Neural cell (in vitro differentiated cells): ENCODE results near the gene FLVCR1. TPM values are rescaled to one million over a fixed set of nuclear protein-coding genes. Genes with fewer than 3 reads are reported as not detected.

Experiments
- H2AFZ ChIP-seq: fragments of 200-600, 300-800 bp; sonication (generic), shearing (Covaris generic); 2 replicates; pipeline ENCODE4 v1.6.0; 2014; ENCODE audit warnings: low read depth, mild to moderate bottlenecking, antibody characterized with exemption, low read length, moderate library complexity
- H3F3A ChIP-seq: fragments of 200-600 bp; shearing (Covaris generic); 2 replicates; pipeline ENCODE4 v1.6.1; 2016; ENCODE audit warnings: mild to moderate bottlenecking, moderate library complexity, mixed read lengths, antibody characterized with exemption, low read length; ENCODE audit not compliant: insufficient read depth, poor library complexity, severe bottlenecking
- H3K27ac ChIP-seq: fragments of 200-600, 300-800 bp; sonication (generic), shearing (Covaris generic); 2 replicates; pipeline ENCODE4 v1.5.1; 2014; ENCODE audit warnings: mild to moderate bottlenecking, low read length, moderate library complexity
- H3K27me3 ChIP-seq: fragments of 300-800, 200-600 bp; sonication (generic), shearing (Covaris generic); 2 replicates; pipeline ENCODE4 v1.6.0; 2014; ENCODE audit warnings: mild to moderate bottlenecking, low read depth, low read length, moderate library complexity; ENCODE audit not compliant: insufficient read depth
- H3K36me3 ChIP-seq: fragments of 300-800, 200-600 bp; sonication (generic), shearing (Covaris generic); 2 replicates; pipeline ENCODE4 v1.5.1; 2014; ENCODE audit warnings: mild to moderate bottlenecking, antibody characterized with exemption, low read length, moderate library complexity; ENCODE audit not compliant: insufficient read depth
- H3K4me2 ChIP-seq: fragments of 300-800, 200-600 bp; sonication (generic), shearing (Covaris generic); 2 replicates; pipeline ENCODE4 v1.6.0; 2014; ENCODE audit warnings: mild to moderate bottlenecking, low read length
- H3K4me3 ChIP-seq: fragments of 300-800, 200-600 bp; sonication (generic), shearing (Covaris generic); 2 replicates; pipeline ENCODE4 v1.5.1; 2014; ENCODE audit warnings: mild to moderate bottlenecking, low read length, moderate library complexity
- H3K79me2 ChIP-seq: fragments of 200-600 bp; shearing (Covaris generic); replicated peaks from 2 replicates; pipeline ENCODE4 v1.6.0; 2014; ENCODE audit warnings: mild to moderate bottlenecking, low read length, moderate library complexity; ENCODE audit not compliant: insufficient read depth
- H3K9ac ChIP-seq: fragments of 300-800, 200-600 bp; sonication (generic), shearing (Covaris generic); 2 replicates; pipeline ENCODE4 v1.6.1; 2016; ENCODE audit warnings: mild to moderate bottlenecking, low read length, mixed read lengths
- H3K9me2 ChIP-seq: fragments of 200-600 bp; shearing (Covaris generic); 2 replicates; pipeline ENCODE4 v1.6.1; 2016; ENCODE audit warnings: mild to moderate bottlenecking, low read length, mixed read lengths; ENCODE audit not compliant: insufficient read depth
- H3K9me3 ChIP-seq: fragments of 200-600, 300-800 bp; sonication (generic), shearing (Covaris generic); 2 replicates; pipeline ENCODE4 v1.6.1; 2016; ENCODE audit warnings: mild to moderate bottlenecking, mixed run types, low read length, moderate library complexity, mixed read lengths
- H4K20me1 ChIP-seq: fragments of 200-600 bp; shearing (Covaris generic); 2 replicates; pipeline ENCODE4 v1.6.1; 2016; ENCODE audit warnings: mild to moderate bottlenecking, mixed run types; ENCODE audit not compliant: insufficient read depth
- EP300 ChIP-seq: fragments of 450-650 bp; conservative IDR thresholded peaks from 2 replicates; pipeline ENCODE4 v1.6.1; 2014; ENCODE audit warnings: antibody characterized with exemption, mild to moderate bottlenecking, moderate library complexity; ENCODE audit not compliant: poor library complexity, severe bottlenecking
- EZH2 ChIP-seq: fragments of 200-600, 300-800 bp; shearing (Covaris generic), sonication (generic); IDR thresholded peaks from 2 replicates; pipeline ENCODE4 v1.6.1; 2014; ENCODE audit warnings: antibody characterized with exemption, low read length, borderline replicate concordance, mild to moderate bottlenecking; ENCODE audit not compliant: insufficient read depth, poor library complexity, severe bottlenecking
- MXI1 ChIP-seq: fragments of 450-650 bp; conservative IDR thresholded peaks from 2 replicates; pipeline ENCODE4 v1.6.1; 2014; ENCODE audit warnings: antibody characterized with exemption, mild to moderate bottlenecking; ENCODE audit not compliant: poor library complexity, severe bottlenecking
- POLR2AphosphoS5 ChIP-seq: IDR thresholded peaks from 2 replicates; pipeline ENCODE4 v1.6.1; 2012
- RAD21 ChIP-seq: fragments of 450-650 bp; conservative IDR thresholded peaks from 2 replicates; pipeline ENCODE4 v1.6.1; 2014; ENCODE audit warnings: antibody characterized with exemption, mild to moderate bottlenecking, moderate library complexity
- SMC3 ChIP-seq: fragments of 450-650 bp; conservative IDR thresholded peaks from 2 replicates; pipeline ENCODE4 v1.6.1; 2014; ENCODE audit warnings: antibody characterized with exemption, mild to moderate bottlenecking, moderate library complexity; ENCODE audit not compliant: poor library complexity
- TAF1 ChIP-seq: IDR thresholded peaks from 2 replicates; pipeline ENCODE4 v1.6.1; 2012; ENCODE audit warnings: low read depth
- polyA plus RNA-seq: library from polyadenylated mRNA; depleted of rRNA; stranded (reverse); fragments of >200 nt; gene quantifications from 2 replicates; pipeline ENCODE4 v1.2.3, GENCODE V29; 2014
- TF ChIP-seq, protein P1 (sequence below): fragments of 450-650 bp; IDR thresholded peaks from 2 replicates; pipeline ENCODE4 v1.5.1; 2014; ENCODE audit warnings: antibody characterized with exemption, mild to moderate bottlenecking, moderate library complexity; ENCODE audit not compliant: poor library complexity, severe bottlenecking
- TF ChIP-seq, protein P2 (sequence below): IDR thresholded peaks from 2 replicates; pipeline ENCODE4 v1.6.1; 2012; ENCODE audit warnings: borderline replicate concordance

Gene FLVCR1
- polyA plus RNA-seq, 1 donor from 2014 or later: 37.8 TPM

DNA sequence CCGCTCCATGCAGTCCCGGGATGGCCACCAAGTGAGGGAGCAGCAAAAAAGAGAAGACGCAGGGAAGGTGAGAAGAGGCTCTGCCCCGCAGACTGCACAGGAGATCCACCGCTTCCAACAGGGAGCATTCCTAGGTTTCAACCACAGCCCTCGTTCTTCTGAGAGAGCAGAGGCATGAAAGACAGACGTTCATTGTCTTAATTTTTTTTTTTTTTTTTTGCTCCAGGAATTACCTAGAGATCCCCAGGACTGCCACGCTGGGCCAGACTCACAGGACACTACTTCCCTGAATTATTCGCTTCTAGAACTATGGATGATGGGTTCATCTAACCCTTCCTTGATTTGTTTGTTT is 59.0 kb downstream of the FLVCR1 start (continued):
- TF ChIP-seq SMC3: no peak

DNA sequence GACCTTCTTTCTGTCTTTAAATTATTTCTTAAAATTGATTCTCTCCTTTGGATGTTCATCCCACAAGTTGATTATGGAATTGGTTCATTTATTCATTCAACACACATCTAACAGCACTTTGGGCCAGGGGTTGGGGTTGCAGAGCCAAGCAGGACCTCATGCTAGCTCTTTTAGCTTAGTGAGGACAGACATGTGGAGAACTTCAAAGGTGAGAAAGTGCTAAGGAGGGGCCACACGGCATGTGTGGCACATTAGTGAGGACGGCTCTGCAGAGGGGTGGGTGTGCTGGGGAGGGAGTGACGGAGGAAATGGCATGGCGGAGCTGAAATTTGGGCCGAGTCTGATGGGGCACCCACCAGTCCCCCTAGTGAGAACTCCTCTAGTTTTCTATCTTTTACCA is 59.8 kb downstream of the FLVCR1 start:
- Histone ChIP-seq H3K9me2 (no peaks in the 10 kb centered on the region), H3K79me2 (no peaks in the 10 kb centered on the region), H3K9ac (no peak overlapping the region), H3K4me2 (no peak overlapping the region), H3K9me3 (no peaks in the 10 kb centered on the region), H3K27me3 (no peaks in the 10 kb centered on the region), H4K20me1 (no peaks in the 10 kb centered on the region), H2AFZ (no peak overlapping the region), H3F3A (no peaks in the 10 kb centered on the region), H3K27ac (no peak overlapping the region), H3K36me3 (no peaks in the 10 kb centered on the region), H3K4me3 (no peak overlapping the region)
- no peak for TF ChIP-seq RAD21

DNA sequence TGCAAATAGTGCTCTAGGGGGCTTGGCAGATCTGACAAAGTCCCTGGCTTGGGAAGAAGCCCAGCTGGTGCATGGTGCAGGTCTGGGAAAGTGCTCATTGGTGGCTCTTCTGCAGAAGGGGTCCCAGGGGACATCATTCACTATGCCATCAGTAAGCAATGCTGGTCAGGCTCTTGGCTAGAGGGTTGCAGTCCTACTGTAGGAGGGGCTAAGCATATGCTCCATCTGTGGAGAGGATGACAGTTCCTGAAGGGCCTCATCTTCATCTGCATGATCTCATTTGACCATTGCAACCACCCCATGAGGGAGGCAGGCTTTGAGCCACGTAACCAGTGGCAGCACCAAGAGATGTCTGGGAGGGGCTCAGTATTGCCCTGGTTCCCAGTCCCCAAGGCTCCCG is 60.7 kb downstream of the FLVCR1 start:
- Histone ChIP-seq H3K4me2 (no peak overlapping the region), H4K20me1 (no peaks in the 10 kb centered on the region), H3F3A (no peaks in the 10 kb centered on the region), H3K27ac (no peak overlapping the region), H3K9ac (no peak overlapping the region), H3K27me3 (no peaks in the 10 kb centered on the region), H3K36me3 (no peaks in the 10 kb centered on the region), H2AFZ (no peak overlapping the region), H3K9me3 (no peaks in the 10 kb centered on the region), H3K79me2 (no peaks in the 10 kb centered on the region), H3K9me2 (no peaks in the 10 kb centered on the region), H3K4me3 (no peak overlapping the region)
- TF ChIP-seq, protein P1, sequence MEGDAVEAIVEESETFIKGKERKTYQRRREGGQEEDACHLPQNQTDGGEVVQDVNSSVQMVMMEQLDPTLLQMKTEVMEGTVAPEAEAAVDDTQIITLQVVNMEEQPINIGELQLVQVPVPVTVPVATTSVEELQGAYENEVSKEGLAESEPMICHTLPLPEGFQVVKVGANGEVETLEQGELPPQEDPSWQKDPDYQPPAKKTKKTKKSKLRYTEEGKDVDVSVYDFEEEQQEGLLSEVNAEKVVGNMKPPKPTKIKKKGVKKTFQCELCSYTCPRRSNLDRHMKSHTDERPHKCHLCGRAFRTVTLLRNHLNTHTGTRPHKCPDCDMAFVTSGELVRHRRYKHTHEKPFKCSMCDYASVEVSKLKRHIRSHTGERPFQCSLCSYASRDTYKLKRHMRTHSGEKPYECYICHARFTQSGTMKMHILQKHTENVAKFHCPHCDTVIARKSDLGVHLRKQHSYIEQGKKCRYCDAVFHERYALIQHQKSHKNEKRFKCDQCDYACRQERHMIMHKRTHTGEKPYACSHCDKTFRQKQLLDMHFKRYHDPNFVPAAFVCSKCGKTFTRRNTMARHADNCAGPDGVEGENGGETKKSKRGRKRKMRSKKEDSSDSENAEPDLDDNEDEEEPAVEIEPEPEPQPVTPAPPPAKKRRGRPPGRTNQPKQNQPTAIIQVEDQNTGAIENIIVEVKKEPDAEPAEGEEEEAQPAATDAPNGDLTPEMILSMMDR: no peak
- TF ChIP-seq SMC3 (no peak), TAF1 (no peak), RAD21 (no peak), EP300 (no peak), MXI1 (no peak), POLR2AphosphoS5 (no peak), EZH2 (no peak)
- TF ChIP-seq, protein P2, sequence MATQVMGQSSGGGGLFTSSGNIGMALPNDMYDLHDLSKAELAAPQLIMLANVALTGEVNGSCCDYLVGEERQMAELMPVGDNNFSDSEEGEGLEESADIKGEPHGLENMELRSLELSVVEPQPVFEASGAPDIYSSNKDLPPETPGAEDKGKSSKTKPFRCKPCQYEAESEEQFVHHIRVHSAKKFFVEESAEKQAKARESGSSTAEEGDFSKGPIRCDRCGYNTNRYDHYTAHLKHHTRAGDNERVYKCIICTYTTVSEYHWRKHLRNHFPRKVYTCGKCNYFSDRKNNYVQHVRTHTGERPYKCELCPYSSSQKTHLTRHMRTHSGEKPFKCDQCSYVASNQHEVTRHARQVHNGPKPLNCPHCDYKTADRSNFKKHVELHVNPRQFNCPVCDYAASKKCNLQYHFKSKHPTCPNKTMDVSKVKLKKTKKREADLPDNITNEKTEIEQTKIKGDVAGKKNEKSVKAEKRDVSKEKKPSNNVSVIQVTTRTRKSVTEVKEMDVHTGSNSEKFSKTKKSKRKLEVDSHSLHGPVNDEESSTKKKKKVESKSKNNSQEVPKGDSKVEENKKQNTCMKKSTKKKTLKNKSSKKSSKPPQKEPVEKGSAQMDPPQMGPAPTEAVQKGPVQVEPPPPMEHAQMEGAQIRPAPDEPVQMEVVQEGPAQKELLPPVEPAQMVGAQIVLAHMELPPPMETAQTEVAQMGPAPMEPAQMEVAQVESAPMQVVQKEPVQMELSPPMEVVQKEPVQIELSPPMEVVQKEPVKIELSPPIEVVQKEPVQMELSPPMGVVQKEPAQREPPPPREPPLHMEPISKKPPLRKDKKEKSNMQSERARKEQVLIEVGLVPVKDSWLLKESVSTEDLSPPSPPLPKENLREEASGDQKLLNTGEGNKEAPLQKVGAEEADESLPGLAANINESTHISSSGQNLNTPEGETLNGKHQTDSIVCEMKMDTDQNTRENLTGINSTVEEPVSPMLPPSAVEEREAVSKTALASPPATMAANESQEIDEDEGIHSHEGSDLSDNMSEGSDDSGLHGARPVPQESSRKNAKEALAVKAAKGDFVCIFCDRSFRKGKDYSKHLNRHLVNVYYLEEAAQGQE: no peak
